Measurements from ENCODE around the gene CLDN17.

CLDN17 gene, protein sequence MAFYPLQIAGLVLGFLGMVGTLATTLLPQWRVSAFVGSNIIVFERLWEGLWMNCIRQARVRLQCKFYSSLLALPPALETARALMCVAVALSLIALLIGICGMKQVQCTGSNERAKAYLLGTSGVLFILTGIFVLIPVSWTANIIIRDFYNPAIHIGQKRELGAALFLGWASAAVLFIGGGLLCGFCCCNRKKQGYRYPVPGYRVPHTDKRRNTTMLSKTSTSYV

DNA sequence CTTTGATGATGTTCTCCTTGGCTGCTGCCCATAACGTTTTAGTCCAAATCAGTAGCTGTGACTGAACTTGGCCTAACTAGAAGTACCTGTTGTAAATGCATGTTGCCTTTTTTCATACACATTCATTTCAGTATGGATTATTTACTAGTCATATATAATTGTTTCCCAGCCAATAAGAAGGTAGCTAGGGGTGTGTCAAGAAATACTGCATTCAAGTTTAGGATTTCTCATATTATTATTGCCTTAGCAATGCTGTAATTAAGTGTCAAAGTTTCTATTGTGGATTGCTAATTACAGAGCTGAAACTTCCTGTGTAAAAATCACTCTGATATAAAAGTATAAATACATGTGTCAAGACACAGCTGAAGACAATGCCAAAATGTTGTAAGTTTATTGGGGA lies at the start of gene CLDN17:
Gene CLDN17 (minus strand): TSS at position 101 of the 400 bp plus-strand sequence. CDS start 188 bp downstream, outside the sequence.
- no peak for DNase-seq

GRCh38 chr21:30216041-30216723 lies 49.6 kb upstream of the CLDN17 start, which contains the start of gene CLDN8:
Gene CLDN8, minus strand, starts transcription at chr21:30216097. Its CDS starts 172 bp downstream, at chr21:30215925.
- no peak for DNase-seq

- no peak for DNase-seq
Measured at GRCh38 chr21:30211071-30211470, 44.5 kb upstream of the CLDN17 start.

GRCh38 chr21:30209601-30210000 lies 43.0 kb upstream of the CLDN17 start:
- no peak for DNase-seq

- DNase-seq, result no peak
Measured at GRCh38 chr21:30207252-30207579, 40.6 kb upstream of the CLDN17 start.

- no peak for DNase-seq
Measured at GRCh38 chr21:30206551-30207251, 40.1 kb upstream of the CLDN17 start.

DNA sequence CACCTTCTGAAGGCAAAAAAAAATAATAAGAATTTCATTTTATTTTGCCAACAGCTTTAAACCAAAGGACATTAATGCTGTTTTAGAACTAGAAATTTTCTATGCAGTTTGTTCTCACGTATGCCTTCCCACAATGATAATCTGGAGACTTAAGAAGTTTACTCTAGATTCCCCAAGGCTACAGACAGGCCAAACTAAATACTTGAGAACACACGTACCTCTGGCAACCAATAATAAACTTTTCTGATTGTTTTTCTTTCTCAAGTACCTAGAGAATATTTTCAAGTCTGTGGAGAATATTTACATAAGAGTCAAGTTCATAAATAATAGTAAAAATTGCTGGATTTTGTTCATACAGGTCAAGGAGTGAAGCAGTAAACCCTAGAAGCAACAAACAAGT lies 33.4 kb upstream of the CLDN17 start:
- no peak for DNase-seq

GRCh38 chr21:30194701-30195299 lies 28.2 kb upstream of the CLDN17 start:
- no peak for DNase-seq

DNA sequence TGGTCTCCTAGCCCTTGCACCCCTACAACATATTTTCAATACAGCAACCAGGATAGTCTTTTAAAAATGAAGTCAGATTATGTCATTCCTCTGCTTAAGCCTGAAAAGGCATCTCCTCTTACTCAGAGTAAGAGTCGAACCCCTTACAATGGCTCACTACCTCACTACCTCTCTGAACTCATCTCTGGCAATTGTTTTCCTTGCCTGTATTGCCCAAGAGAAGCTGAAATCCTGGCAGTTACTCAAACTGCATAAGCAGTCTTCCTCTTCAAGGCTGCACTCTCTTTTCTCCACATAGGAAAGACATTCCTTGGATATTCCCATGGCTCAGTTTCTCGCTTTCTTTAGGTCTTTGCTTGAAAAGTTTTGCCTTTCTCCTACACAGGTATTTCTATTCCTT lies 26.6 kb upstream of the CLDN17 start:
- DNase-seq, result no peak

DNA sequence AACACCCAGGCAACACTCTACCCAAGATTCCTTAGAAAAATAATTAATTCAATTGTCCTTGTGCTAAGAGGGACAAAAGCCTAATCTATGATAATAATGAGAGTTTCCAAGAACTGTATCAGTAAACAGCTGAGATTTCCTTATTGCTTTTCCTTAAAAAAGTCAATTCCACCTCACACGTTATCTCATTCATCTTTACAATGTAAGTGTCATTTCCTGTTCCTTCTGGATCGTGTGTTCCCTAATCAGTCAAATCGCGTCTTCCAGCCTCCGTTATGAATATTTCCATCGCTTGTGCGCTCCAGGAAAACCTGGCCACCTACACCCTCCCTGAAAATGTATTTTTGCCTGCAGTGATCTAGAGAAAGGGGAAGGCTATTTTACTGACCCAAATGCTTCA lies 23.9 kb upstream of the CLDN17 start:
- DNase-seq, result no peak

DNA sequence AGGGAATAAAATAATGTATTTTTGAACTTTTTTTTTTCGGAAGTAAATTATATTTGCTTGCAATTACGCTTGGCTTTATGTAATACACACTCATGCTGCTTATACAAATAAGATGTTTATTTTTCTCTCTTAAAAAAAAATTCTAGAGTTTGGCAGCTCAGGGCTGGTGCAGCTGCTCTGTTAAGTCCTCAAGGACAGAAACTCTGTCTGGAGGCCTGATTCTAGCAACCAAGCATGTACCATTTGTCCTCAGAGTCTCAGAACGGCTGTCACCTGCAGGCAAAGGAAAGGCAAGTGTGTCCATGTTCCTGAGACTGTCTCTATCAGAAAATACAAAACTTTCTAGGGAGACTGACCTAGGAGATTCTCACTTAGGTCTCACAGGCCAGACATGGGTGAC lies 23.2 kb upstream of the CLDN17 start:
- DNase-seq, result no peak

DNA sequence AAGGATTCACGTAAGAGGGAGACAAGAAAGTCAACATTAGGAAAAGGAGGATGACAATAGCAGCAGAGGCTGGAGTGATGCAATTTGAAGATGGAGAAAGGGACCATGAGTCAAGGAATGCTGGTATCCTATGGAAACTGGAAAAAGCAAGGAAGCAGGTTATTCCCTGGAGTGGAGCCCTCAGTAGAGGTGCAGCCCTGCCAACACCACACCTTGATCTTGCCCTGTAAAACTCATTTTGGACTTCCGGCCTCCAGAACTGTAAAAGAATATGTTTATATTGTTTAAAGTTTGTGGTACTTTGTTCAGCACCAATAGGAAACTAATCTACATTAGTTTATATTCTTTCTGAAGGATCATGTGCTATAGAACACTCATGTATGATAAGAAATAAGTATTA lies 19.6 kb upstream of the CLDN17 start:
- DNase-seq, result no peak

DNA sequence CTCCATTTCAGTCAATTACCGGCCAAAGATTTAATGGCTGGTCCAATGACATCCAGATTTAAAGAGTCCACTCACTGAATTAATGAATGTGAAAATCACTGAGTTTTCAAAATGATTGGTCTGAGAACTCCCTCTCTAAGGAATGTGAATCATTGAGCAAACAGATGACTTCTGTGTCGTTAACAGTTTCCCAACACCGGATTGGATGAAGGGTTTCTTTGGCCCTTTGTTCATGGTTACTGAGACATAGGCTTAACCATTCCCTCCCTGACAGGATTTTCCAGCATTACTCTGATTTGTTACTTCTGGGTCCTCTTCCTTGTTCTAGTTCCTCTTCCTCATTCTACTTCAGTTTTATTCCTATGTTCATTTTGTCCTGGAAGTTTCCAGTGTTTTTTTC lies 1.5 kb upstream of the CLDN17 start:
- DNase-seq, result no peak

- DNase-seq, result no peak
Measured at GRCh38 chr21:30166171-30166570, 434 bp downstream of the CLDN17 start.

- DNase-seq, result no peak
Measured at GRCh38 chr21:30164796-30165195, 1.8 kb downstream of the CLDN17 start.

DNA sequence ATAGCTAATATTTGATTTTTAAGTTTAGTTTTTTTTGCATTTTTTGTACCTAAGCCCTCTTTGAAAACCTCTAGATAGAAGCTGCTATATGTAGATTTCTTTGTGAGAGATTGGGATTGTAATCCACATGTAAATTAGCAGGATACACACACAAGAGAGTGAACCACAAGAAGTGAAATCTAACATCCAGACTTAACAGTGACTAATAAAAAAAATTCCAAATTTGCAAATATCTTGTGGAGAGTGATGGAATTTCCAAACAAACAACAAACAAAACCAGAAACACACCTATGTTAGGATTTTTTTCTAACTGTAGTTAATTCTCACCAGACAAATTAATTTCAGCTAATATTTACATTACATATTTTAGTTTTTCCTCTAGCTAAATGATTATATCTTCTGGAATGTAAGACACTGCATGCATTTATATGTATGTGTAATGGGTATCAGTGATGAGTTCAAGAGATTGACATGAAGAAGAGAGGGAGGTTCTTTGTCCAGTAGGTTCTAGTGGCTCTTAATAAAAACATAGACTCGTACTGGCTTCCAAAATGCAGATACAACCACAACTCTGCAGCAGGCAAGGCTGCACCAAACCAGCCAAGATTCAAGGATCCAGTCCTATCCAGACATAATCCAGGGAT lies 12.8 kb downstream of the CLDN17 start:
- DNase-seq, result no peak

DNA sequence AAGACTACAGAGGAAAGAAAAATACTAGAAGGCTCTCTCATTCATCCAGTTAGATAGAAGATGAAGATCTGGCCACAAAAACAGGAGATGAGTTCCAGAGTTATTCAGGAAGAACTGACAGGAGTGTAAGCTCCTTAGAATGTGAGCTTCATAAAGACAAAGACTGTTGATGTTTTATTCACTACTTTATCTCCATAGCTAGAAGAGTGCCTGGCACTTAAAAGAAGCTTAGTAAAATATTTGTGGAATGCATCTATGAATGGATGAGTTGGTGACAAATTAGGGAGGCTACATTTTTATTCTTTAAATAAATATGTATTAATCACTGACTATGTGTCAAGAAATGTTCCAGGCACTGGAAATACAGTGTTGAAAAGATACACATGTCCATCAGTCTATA lies 13.8 kb downstream of the CLDN17 start:
- DNase-seq, result no peak

DNA sequence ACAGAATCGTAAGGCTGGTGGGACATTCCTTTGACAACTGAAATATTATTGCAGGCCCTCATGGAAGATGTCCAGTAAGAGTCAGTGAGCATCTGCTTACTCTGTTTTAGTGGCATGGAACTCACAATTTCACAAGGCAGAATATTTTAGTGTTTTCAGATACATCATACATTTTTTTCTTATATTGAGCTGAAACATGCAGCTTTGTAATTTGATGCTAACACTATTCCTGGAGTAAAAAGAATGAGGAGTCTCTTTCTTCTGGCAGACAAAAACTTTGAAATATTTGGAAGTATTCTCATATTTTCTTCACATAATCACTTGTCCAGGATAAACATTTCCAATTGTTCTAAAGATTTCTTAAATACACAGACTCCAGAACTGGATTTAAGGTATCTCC lies 17.7 kb downstream of the CLDN17 start:
- DNase-seq, result no peak

DNA sequence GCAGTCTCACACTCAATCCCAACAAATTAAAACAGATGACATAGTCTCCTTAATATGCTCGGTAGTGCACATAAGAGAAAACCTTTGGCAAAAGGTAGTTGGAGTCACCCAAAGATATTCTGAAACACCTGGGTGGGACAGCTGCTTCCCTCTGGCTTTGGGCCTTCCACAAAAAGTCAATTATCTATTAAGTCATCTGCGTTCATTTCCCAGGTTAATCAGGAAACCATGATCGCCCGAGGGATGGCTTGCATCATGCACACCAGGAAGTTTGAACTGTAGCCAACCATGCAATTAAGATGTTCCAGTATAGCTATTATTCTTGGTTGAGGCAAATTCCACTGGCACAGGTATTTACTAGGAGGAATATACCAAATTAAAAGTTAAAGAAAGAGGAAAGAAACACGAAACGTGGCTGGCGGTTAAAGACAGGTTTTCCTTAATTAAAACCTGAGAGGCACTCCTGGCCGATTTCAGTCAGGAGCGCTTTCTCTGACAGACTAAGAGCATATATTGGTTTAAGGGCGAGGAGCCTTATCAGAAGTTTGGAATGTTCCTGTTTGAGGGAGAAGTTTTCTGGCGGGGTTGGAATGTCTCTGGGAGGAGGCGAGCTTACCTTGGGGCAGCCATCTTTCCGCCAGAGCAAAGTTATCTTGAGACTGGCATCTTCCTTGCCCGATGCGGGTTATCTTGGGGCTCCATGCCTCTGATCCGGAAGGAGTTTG lies 19.9 kb downstream of the CLDN17 start:
- no peak for DNase-seq

DNA sequence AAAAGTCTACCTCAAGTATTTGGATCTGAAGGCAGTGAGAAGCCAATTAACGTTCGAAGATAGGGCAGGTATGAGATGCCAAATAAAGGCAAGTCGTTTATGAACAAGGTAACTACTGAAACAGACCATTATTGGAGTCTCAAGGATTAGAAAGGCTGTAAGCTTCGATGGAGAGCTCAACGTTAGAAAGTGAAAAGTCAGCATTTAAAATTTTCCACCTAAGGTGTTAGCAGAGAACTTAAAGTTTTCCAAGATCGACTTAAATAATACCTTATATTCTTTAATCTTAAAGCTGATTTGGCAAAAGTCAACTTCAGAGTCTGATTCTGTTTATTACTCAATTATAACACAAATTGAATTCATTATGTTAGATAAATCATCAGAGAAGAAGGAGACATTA lies 28.1 kb downstream of the CLDN17 start:
- no peak for DNase-seq

DNA sequence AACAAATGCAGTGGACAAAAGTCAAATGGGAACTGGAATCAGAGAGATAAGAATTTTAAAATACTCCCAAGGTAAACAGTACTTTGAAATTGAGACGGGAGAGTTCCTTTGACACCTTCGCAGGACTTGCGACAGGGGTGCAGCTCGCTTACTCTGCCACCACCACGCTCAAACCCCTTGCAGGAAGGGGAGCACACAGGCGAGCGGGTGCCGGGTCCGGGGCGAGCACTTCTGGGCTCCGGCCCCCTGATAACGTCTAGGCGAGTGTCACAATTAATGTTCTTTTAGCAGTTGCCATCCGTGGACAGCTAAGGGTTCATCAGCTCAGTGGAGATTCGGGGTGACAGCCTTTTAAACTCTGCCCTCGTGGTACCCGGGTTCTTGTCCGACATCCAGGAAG lies 37.4 kb downstream of the CLDN17 start:
- no peak for DNase-seq

- no peak for DNase-seq
Measured at GRCh38 chr21:30126576-30126975, 40.0 kb downstream of the CLDN17 start.

DNA sequence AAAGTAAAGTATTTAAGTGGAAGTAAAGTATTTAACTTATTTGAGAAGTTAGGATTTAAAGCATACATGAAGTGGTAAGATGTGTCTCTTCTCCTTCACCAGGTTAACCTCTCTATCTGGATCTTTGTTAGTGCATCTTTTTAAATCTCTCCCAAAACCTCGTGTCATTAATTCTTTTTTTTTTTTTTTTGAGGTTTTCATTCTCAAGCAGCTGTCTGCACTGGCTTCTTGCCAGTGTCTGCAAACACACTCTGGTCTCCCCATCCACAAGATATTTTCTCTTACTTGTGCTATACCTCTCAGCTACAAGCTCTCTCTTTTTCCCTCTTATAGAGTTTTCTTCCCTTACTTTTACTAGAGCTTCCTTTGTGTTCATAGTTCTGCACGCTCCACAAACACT lies 49.0 kb downstream of the CLDN17 start:
- DNase-seq, result no peak

Data from hippocampal formation (tissue), 2 donors.